Transverse colon (tissue), 4 donors: ENCODE measurements around the gene PIGR. TPM values are rescaled to one million over a fixed set of nuclear protein-coding genes. Genes with fewer than 3 reads are reported as not detected.

ENCODE experiments used
- DNase-seq: peaks from one replicate; pipeline ENCODE4 v3.0.0-alpha.2; 2019
- H3K27ac ChIP-seq, 4 donors: fragments of 200-600 bp; sonication (generic); 2 replicates each; pipeline ENCODE4 v1.5.1; 2016 to 2018; ENCODE audit warnings: inconsistent platforms in 4 of 4
- H3K27me3 ChIP-seq: fragments of 200-600 bp; sonication (generic); 2 replicates; pipeline ENCODE4 v1.5.1; 2017; ENCODE audit warnings: inconsistent platforms
- H3K36me3 ChIP-seq, 4 donors: fragments of 200-600 bp; sonication (generic); 2 replicates each; pipeline ENCODE4 v1.5.1; 2017 to 2019; ENCODE audit warnings: inconsistent platforms in 4 of 4
- H3K4me1 ChIP-seq, 4 donors: fragments of 200-600 bp; sonication (generic); 2 replicates each; pipeline ENCODE4 v1.5.1; 2017 to 2020; ENCODE audit warnings: inconsistent platforms in 4 of 4
- H3K4me3 ChIP-seq, 4 donors: fragments of 200-600 bp; sonication (generic); 1 replicate in 1 of 4; 2 replicates in 3 of 4; pipeline versions ENCODE4 v1.5.1 to v1.6.1; 2017 to 2019; ENCODE audit warnings: inconsistent platforms in 4 of 4
- H3K9me3 ChIP-seq, 2 donors: fragments of 200-600 bp; sonication (generic); 2 replicates each; pipeline ENCODE4 v1.5.1; 2017 to 2019; ENCODE audit warnings: inconsistent platforms in 2 of 2
- CTCF ChIP-seq, 5 experiments: fragments of 200-600 bp in 3 of 5; fragments of 450-650 bp in 2 of 5; sonication (generic) in 3 of 5; IDR thresholded peaks; 1 replicate in 2 of 5; 2 replicates in 3 of 5; pipeline ENCODE4 v1.5.1; 2016 to 2017; ENCODE audit warnings: antibody characterized with exemption in 5 of 5, inconsistent platforms in 3 of 5, mild to moderate bottlenecking in 2 of 5, moderate library complexity in 1 of 5
- EP300 ChIP-seq: sonication (generic); formaldehyde crosslinking; IDR thresholded peaks from one replicate; pipeline ENCODE4 v1.6.1; 2017; ENCODE audit warnings: antibody characterized with exemption, low read depth
- POLR2A ChIP-seq: fragments of 450-650 bp; IDR thresholded peaks from one replicate; pipeline ENCODE4 v1.6.1; 2016; ENCODE audit warnings: antibody characterized with exemption, mild to moderate bottlenecking, moderate library complexity
- POLR2AphosphoS5 ChIP-seq, 3 donors: sonication (generic); formaldehyde crosslinking; IDR thresholded peaks; one replicate each; pipeline ENCODE4 v1.6.1; 2016; ENCODE audit warnings: antibody characterized with exemption in 3 of 3
- WGBS, 2 donors: methylation state at CpG; one replicate each; pipeline ENCODE4 v1.1.5; 2018; ENCODE audit warnings: low coverage in 1 of 2; 5-methylcytosine and 5-hydroxymethylcytosine counted together
- in situ Hi-C, 4 donors: fragments of 200-750 bp; cut with MboI; loops; one replicate each; pipeline versions ENCODE4 v1.15.0 to v1.15.1; 2017; ENCODE audit warnings: low sequenced_read_pairs in 3 of 4, low pct_ligation_motif_present in 1 of 4, low pct_unique_long_range_greater_than_20kb in 1 of 4
- intact Hi-C: fragments of 100-400 bp; cut with DNase I; formaldehyde crosslinking; loops from one replicate; pipeline ENCODE4 v1.15.1; 2023; ENCODE audit warnings: low total_unique reads
- total RNA-seq, 4 donors: library from RNA; depleted of rRNA; stranded (reverse); fragments of >200 nt; gene quantifications; one replicate each; pipeline ENCODE4 v1.1.0, GENCODE V29; 2016

PIGR gene
- total RNA-seq, 4 donors from 2014 or later = 3,370 to 10,796 (median 6,659) TPM

GRCh38 chr1:206898089-206898914 is 48.0 kb downstream of the PIGR start:
- H3K27me3 ChIP-seq = peaks cover 5% of the 10 kb centered on the region
- H3K27ac ChIP-seq = no peak overlapping the region
- WGBS, 2 donors = 79 to 86% methylated on average over 4 to 11 of the region's 11 CpGs
- no peaks in the 10 kb centered on the region for H3K9me3 ChIP-seq
- peaks cover 0 to 7% (median 0%) of the 10 kb centered on the region in 4 donors for H3K4me1 ChIP-seq
- intact Hi-C loops (no loop called here), in situ Hi-C loops (no loop called here)
- no peak for TF ChIP-seq POLR2AphosphoS5 (IDR thresholded peaks at IDR 0.05)
- no peak for TF ChIP-seq POLR2A
- TF ChIP-seq EP300 = no peak
- H3K4me3 ChIP-seq = no peak overlapping the region
- no peaks in the 10 kb centered on the region for H3K36me3 ChIP-seq
- DNase-seq = no peak

- DNase-seq = no peak
- Histone ChIP-seq H3K27me3 (peaks cover 6% of the 10 kb centered on the region), H3K9me3 (no peaks in the 10 kb centered on the region), H3K36me3 (no peaks in the 10 kb centered on the region), H3K27ac (no peak within 1 kb of the TSS), H3K4me3 (no peak within 1 kb of the TSS), H3K4me1 (peaks cover 0 to 7% (median 0%) of the 10 kb centered on the region in 4 donors)
- intact Hi-C loops = no loop called here
- 44 to 77% methylated on average over 3 to 4 of the region's 4 CpGs for WGBS, 2 donors
- TF ChIP-seq CTCF (IDR thresholded peaks at IDR 0.05) (no peak), POLR2A (no peak), EP300 (no peak), POLR2AphosphoS5 (IDR thresholded peaks at IDR 0.05) (no peak)
- in situ Hi-C loops = no loop called here
These were observed 49.1 kb downstream of the PIGR start, which contains the start of gene IL24 for GRCh38 chr1:206897175-206897574. Gene IL24, plus strand, starts transcription at chr1:206897443. Its CDS starts 390 bp downstream, at chr1:206897833.

DNA sequence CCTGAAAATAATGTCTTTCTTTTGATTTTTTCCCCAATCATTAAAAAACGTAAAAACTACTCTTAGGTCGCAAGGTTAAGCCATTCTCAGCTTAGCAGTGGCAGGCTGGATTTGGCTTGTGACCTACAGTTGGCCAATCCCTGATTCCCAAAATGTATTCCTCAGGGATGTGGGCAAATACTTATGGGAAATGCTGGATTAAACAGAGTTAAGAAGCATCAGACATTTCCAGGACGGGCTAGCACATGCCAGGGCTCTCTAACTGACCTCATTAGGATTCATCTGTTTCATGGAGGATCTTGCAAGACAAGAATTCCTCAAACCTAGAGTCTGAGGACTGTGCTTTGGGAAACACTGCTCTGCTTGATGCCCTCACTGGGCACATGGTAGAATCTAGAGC is 50.0 kb downstream of the PIGR start:
- intact Hi-C loops = no loop called here
- Histone ChIP-seq H3K9me3 (no peaks in the 10 kb centered on the region), H3K36me3 (no peaks in the 10 kb centered on the region), H3K27me3 (peaks cover 8% of the 10 kb centered on the region), H3K27ac (no peak overlapping the region), H3K4me3 (no peak overlapping the region), H3K4me1 (peaks cover 0 to 7% (median 0%) of the 10 kb centered on the region in 4 donors)
- 77 to 78% methylated on average over 2 to 3 of the region's 3 CpGs for WGBS, 2 donors
- TF ChIP-seq CTCF (IDR thresholded peaks at IDR 0.05) = no peak
- no peak for TF ChIP-seq POLR2A
- TF ChIP-seq EP300 = no peak
- TF ChIP-seq POLR2AphosphoS5 (IDR thresholded peaks at IDR 0.05) = no peak
- DNase-seq = no peak
- in situ Hi-C loops = no loop called here

DNA sequence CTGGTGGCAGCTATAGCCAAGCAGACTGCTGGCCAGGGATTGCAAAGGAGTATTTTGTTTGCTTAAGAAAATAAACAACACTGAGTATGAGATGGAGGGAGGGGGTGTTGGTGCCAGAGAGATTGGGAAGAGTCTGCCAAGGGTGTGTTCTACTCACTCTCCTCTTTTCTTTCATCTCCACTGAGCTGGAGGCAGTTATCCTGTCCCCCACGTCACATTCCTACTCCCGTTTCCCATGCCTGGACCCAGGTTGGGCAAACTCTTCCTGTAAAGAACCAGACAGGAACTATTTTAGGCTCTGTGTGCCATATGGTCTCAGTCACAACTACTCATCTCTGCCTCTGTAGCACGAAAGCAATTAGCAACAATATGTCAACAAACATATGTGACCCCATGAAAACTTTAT is 50.4 kb downstream of the PIGR start:
- TF ChIP-seq EP300 = no peak
- no peak for TF ChIP-seq POLR2AphosphoS5 (IDR thresholded peaks at IDR 0.05)
- no peak for TF ChIP-seq POLR2A
- TF ChIP-seq CTCF (IDR thresholded peaks at IDR 0.05) = no peak
- in situ Hi-C loops = no loop called here
- 8 to 15% methylated on average over 2 to 3 of the region's 3 CpGs for WGBS, 2 donors

More for the DNA sequence above, 50.4 kb downstream of the PIGR start:
- H3K4me1 ChIP-seq = peaks cover 0 to 7% (median 0%) of the 10 kb centered on the region in 4 donors
- no peak overlapping the region for H3K27ac ChIP-seq
- H3K4me3 ChIP-seq = no peak overlapping the region
- peaks cover 8% of the 10 kb centered on the region for H3K27me3 ChIP-seq
- DNase-seq = no peak
- H3K9me3 ChIP-seq = no peaks in the 10 kb centered on the region
- intact Hi-C loops = no loop called here
- H3K36me3 ChIP-seq = no peaks in the 10 kb centered on the region
